CD4-positive, alpha-beta T cell treated with Interleukin-10 for 1 hour (primary cell): Measurements from ENCODE around the gene MKX.
"Not testable (repeated sequence)": the region's sequence is repeated elsewhere in the genome, so short reads cannot be mapped to it uniquely, and the experiment has no call there.

Source experiments
- DNase-seq: peaks from one replicate; pipeline ENCODE4 v3.0.0-alpha.2; 2020

Gene MKX

DNA sequence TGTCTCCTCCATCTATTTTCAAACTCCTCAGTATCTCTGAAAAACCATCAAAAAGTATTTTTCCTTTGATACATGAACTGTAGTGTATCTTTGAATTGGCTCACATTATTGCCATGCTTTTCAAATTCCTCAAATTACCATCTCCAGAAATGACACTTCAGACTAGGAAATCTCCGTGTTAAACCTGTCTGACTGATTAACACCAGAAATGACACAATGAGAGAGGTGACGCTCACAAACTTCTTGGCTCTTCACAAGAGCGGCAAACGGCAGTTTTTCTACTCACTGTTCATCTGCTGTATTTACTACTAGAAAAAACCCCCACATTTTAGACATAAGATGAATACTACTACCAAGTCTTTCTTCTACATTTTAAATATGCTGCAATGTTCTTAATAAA, 56.6 kb downstream of the MKX start:
- no peak for DNase-seq

DNA sequence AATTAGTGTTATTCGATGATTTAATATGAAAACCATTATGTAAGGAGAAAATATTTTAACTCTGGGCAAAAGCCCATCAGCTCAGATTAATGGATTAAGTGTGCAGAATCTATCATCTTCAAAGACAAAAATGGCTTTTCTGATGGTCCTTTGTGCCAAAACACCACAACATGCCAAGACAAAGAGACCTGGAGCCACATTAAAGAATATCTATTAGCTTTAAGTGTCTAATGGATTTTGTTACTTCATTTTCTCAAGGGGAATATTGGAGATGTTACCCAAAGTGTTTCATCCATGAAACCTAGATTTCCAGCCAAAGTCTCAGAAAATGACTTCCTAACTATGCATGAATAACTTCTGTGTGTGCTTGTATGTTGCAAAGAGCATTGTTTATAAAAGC, 57.3 kb downstream of the MKX start:
- DNase-seq, result no peak

DNA sequence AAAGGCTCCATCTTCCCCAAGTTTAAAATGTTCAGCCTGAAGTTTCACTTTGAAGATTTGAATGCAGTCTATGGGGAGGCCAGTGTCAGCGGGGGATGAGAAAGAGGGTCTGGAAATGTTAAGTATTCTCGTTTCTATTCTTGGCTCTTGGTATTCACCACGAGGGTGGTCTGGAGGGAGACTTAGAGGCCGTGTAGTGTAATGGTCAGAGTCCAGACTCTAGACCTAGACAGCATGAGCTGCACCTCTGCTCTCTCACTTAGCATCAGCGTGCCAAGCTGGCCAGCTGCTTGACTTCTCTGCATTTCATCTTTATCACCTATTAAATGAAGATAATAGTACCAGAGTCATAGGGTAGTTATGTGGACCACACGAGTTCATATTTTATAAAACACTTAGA, 57.9 kb downstream of the MKX start:
- no peak for DNase-seq

DNA sequence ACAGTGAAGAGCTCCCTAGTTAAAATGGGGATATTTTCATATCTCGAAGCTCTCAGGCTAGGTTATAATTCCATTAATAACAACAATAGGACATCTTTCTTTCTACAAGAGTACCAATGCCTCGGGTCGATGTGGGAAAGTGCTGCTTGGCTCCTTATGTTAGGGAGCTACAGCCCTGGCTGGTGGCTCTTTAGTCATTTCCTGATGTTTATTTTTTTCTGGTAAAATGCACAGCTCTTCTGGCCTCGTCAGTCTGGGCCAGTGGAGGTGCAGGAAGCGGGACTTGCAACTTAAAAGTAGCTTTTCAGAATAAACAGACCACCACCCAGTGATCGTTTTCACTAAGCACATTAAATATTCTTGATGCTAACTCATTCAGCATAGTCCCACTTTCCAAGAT, 58.3 kb downstream of the MKX start:
- DNase-seq, result no peak

DNA sequence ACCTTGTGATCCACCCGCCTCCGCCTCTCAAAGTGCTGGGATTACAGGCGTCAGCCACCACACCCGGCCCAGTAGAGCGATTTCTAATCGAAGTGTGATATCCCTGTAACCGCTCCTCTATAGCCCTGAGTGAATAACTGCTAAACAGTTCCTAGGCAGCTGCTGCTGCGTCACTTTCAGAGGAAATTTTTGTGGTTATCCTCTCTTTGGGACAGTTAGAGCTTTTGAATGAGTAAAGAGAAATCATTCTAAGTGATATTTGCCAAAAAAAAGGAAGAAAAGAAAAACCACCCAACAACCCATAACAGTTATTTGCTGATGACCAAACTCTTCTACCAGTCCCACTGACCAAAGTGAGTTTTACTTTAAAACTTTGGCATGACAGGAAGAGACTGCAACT, 59.9 kb downstream of the MKX start:
- DNase-seq, result no peak

GRCh38 chr10:27683226-27683625, 62.4 kb downstream of the MKX start:
- no peak for DNase-seq

DNA sequence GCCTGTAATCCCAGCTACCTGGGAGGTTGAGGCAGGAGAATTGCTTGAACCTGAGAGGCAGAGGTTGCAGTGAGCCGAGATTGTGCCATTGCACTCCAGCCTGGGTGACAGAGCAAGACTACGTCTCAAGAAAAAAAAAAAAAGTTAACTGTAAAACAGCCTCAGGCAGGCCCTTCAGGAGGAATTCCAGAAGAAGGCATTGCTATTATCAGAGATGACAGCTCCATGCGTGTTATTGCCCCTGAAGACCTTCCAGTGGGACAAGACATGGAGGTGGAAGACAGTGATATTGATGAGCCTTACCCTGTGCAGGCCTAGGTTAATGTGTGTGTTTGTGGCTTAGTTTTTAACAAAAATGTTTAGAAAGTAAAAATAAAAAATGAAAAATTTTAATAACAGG, 63.8 kb downstream of the MKX start:
- not testable (repeated sequence) for DNase-seq

DNA sequence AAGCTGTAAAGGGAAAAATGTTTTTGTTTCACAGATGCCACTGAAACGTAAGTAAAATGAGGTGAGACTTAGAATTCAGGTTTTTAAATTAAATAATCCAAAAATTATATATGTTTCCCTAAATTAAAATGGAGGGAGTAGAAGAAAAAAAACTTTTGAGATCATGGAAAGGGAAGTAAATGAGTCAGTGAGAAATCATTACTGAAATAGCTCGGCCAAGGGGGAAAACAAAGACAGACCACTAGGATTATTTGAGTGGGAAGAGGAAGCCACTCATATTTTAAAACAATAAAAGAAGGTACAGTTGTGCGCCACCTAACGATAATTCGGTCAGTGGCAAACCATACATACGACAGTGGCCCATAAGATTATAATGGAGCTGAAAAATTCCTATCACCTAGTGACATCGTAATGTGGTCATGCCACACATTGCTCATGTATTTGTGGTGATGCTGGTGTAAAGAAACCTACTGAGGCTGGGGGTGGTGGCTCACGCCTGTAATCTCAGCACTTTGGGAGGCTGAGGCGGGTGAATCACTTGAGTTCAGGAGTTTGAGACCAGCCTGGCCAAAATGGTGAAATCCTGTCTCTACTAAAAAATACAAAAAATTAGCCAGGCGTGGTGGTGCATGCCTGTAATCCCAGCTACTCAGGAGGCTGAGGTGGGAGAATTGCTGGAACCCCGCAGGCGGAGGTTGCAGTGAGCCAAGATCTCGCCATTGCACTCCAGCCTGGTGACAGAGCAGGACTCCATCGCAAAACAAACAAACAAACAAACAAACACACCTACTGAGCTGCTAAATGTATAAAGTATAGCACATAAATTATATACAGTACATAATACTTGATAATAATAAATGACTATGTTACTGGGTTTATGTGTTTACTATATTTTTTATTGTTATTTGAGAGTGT, 64.7 kb downstream of the MKX start:
- no peak for DNase-seq

DNA sequence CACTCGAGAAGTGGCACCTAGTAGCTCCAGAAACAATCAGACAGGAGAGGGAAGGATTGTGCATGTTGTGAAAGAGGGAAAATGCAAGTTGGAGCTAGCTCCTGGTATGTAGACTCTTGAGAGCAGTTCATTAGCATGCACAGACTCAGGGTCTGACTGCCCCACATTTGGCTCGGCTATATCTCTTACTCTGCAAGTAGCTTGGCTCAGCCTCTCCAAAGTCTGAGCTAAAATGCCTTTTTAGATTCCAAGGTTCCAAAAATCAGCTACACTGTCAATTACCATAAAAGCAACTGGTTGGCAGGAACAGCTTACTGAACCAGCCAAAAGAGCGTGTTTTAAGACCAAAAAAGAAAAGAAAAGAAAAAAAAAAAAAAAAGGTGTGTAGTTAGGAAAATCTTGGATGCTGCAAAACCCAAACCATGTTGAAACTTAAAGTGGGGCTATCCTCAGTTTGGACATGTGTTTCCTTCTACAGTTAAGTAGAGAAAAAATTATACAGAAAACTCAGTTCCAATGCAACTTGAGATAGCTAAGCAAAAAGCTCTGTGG, 65.5 kb downstream of the MKX start:
- no peak for DNase-seq

DNA sequence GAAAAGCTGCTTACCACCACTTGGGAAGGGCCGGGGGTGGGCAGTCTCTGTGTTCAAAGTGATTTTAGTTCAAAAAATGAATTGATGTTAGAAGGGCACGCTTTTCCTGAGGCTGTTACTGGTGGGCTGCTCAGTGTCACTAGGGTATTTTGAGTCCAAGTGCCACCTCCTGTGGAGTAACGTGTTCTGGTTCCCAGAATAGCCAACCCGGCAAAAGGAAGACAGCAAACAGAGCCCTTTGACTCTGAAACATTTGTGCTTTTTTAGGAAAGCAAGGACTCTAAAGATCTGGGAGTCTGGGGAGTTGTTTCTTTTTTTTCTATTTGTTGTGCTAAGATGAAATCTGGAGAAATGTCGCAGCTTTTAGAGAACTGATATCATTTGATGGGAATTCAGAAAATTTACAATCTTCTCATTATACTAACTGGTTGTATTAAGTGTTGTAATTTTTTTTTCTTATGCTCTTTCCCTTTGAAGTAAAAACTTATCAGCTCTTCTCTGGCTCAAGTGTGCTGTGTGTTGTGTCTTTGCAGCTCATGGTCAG, 66.2 kb downstream of the MKX start:
- no peak for DNase-seq

DNA sequence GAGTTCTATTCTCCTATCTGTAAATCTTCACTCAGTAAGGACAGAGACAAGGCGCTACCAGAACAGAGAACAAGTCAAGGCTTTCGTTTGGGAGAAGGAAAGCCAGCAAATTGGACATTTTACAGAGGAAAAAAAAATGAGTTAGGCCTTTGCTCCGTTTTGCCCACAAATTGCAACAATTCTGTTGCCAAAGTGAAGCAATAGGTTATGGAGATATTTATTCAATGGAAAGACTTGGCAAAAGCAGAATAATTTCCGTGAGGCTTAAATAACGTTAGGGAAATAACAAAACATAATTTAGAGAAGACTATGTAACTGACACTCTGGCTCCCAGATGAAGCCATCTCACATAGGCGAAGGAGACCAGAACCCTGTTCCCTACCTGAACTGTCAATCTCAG, 67.5 kb downstream of the MKX start:
- DNase-seq, result no peak

DNA sequence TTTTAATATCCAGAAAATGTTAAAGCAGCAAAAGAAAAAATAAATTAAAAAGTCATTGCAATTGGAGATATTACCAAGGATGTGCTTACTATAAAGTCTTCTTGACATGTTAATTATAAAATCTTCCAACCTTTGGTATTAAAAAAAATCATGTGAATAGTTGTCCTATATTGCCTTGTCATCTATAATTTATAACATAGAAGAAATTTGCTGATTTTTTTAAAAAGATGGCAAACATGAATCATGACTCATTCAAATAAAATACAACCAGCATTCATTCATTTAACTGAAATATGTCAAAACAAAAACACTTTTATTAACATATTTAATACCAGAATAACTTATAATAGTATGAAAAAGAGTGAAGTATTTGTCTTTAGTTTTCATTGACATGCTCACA, 72.6 kb downstream of the MKX start:
- DNase-seq, result no peak

GRCh38 chr10:27671821-27672220, 73.8 kb downstream of the MKX start:
- DNase-seq, result no peak

DNA sequence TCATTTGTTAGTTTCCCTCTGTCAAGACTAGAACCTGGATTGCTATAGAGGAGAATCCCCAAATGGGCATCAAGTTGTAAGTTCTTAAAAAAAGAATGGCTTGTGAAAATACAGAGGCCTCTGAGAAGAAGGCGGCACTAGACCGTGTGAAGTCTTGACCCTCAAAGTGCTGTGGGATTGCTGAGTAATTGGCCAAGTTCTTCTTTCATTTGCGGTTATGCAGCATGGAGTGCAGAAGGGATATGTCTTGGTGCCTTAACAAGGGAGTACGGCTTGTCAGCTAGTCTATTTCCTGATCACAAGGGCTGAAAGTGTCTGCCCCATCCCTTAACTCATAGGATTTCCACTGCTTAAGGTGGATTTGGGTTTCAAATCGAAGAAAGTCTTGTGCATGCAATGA, 81.2 kb downstream of the MKX start:
- DNase-seq, result no peak

GRCh38 chr10:27663621-27664020, 82.0 kb downstream of the MKX start:
- no peak for DNase-seq

- no peak for DNase-seq
These were observed 83.9 kb downstream of the MKX start for GRCh38 chr10:27661514-27662286.

DNA sequence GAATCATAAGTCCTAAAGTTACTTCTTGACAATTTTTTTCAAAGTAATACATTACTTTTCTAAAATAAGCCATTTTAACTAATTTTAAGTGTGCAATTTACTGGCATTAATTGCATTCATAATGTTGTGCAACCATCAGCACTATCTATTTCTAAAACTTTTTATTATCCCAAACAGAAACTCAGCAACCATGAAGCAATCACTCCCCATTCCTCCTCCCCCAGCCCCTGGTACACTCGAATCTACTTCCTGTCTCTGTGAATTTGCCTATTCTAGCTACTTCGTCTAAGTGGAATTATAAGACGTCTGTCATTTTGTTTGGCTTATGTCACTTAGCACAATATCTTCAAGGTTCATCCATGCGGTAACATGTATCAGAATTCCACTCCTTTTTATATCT, 84.9 kb downstream of the MKX start:
- DNase-seq, result no peak

GRCh38 chr10:27660268-27660667, 85.4 kb downstream of the MKX start:
- no peak for DNase-seq

GRCh38 chr10:27659786-27660185, 85.8 kb downstream of the MKX start:
- no peak for DNase-seq

GRCh38 chr10:27658788-27659187, 86.8 kb downstream of the MKX start:
- DNase-seq, result no peak

GRCh38 chr10:27655296-27655695, 90.3 kb downstream of the MKX start:
- no peak for DNase-seq

DNA sequence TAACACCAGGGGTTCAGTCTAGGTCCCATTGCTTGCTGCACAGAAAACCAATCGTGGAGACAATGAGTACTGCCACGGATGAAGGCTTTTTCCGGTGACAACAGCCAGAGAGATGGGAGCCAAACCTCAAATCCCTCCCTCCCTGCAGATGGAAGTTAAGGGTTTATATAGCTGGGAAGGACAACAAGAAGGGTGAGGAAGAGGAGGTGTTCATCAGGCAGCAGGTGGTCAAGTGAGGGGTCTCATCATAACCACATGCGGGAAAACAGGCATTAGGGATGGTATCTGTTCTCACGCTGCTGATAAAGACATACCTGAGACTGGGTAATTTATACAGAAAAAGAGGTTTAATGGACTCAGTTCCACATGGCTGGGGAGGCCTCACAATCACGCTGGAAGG, 91.3 kb downstream of the MKX start:
- DNase-seq, result no peak

- no peak for DNase-seq
These were observed 98.9 kb downstream of the MKX start for GRCh38 chr10:27646604-27647175.
